ENCODE results near the gene NNAT. TPM values are rescaled to one million over a fixed set of nuclear protein-coding genes. Genes with fewer than 3 reads are reported as not detected.
"Not testable (repeated sequence)": the region's sequence is repeated elsewhere in the genome, so short reads cannot be mapped to it uniquely, and the experiment has no call there.

NNAT gene, protein sequence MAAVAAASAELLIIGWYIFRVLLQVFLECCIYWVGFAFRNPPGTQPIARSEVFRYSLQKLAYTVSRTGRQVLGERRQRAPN
- polyA plus RNA-seq (2013, experiment 1 of 2): 93.2 TPM
- 98.6 TPM for polyA plus RNA-seq (2013, experiment 2 of 2)

DNA sequence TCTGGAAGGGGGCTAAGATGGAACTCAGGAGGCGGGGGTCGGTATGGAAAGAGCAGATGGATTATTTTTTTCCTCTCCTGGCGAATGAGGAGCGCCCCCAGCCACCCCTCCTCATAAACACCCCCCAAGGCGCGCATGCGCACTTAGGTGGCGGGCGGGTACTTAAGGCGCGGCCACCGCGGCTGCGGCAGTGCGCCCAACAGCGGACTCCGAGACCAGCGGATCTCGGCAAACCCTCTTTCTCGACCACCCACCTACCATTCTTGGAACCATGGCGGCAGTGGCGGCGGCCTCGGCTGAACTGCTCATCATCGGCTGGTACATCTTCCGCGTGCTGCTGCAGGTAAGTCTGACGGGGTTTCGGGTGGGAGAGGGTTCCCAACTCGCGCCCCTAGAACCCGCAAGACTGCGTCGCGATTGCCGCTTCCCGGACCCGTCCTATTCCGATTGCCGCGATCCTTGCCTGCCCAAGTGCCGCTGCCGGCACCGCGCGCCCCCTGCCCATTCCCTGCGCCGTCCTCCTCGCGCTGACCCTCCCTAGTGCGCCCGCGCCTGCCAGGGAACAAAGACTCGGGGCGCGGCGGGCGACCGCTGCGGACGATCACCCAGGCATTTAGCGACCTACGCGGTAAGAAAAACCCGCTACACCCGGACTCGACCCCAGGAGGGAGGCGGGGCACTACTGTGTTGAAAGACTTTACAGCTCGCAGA, at the start of gene NNAT:
Gene NNAT (plus strand): TSS at position 190 of the 711 bp plus-strand sequence. CDS start 82 bp downstream, at position 272.
- Histone ChIP-seq H3K27me3 (ENCODE audit: insufficient read depth, low read length) (no peaks in the 10 kb centered on the region), H3K36me3 (ENCODE audit: insufficient read depth, low read length) (peaks cover 14% of the 10 kb centered on the region), H3K27ac (ENCODE audit: low read depth, low read length) (peak within 1 kb of the TSS; percentile 47; the same call in 1 of the 2 replicates), H3K4me1 (ENCODE audit: insufficient read depth, low read length) (peaks cover 49% of the 10 kb centered on the region), H3K4me3 (ENCODE audit: low read length) (peak within 1 kb of the TSS; percentile 57), H3K9me3 (ENCODE audit: insufficient read depth, low read depth, low read length) (no peaks in the 10 kb centered on the region), H3K9ac (ENCODE audit: low read depth, low read length) (peak within 1 kb of the TSS; percentile 68)
- 85% methylated on average over 69 of the region's 69 CpGs for WGBS

DNA sequence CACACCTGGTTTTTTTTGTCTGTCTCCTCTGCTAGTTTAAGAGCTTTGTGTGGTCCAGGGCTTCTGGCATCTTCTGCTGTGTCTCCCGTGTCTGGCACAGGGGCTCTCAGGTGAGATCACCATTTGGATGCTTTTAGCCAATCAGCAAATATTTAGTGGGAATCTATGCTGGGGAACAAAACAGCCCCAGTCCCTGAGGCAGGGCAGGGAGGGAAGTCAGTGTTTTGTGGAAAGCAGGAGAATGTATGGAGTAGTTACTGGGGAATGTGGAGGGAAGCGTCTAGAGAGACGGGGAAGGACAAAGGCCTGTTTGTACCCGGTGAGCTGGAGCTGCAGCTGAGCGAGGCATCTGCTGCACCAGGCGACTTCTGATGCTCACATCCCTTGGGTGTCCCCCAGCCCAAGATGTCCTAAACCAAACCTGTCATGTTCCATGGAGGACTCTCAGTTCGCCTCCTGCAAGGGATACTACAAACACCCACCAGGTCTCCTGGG, 49.3 kb upstream of the NNAT start:
- no peaks in the 10 kb centered on the region; the same call in 1 of the 2 replicates for H3K4me1 ChIP-seq (ENCODE audit: insufficient read depth, low read length)
- H3K9me3 ChIP-seq (ENCODE audit: insufficient read depth, low read depth, low read length): no peaks in the 10 kb centered on the region
- no peaks in the 10 kb centered on the region for H3K36me3 ChIP-seq (ENCODE audit: insufficient read depth, low read length)
- no peak overlapping the region for H3K27ac ChIP-seq (ENCODE audit: low read depth, low read length)
- WGBS: 85% methylated on average over 7 of the region's 7 CpGs
- no peaks in the 10 kb centered on the region for H3K27me3 ChIP-seq (ENCODE audit: insufficient read depth, low read length)
- H3K4me3 ChIP-seq (ENCODE audit: low read length): no peak overlapping the region
- no peak overlapping the region for H3K9ac ChIP-seq (ENCODE audit: low read depth, low read length)

DNA sequence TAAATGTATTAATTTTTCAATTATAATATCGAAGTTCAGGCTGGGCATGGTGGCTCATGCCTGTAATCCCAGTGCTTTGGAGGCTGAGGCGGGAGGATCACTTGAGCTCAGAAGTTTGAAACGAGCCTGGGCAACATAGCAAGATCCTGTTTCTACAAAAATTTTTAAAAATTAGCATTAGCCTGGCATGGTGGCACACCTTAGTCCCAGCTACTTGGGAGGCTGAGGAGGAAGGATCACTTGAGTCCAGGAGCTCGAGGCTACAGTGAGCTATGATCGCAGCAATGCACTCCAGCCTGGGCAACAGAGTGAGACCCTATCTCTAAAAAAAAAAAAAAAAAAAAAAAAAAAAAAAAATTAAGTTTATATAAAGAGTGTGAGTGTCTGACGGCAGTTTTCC, 48.6 kb upstream of the NNAT start:
- 92% methylated on average over 5 of the region's 6 CpGs for WGBS
- H3K4me3 ChIP-seq (ENCODE audit: low read length); H3K9me3 ChIP-seq (ENCODE audit: insufficient read depth, low read depth, low read length); H3K4me1 ChIP-seq (ENCODE audit: insufficient read depth, low read length); H3K36me3 ChIP-seq (ENCODE audit: insufficient read depth, low read length); H3K27ac ChIP-seq (ENCODE audit: low read depth, low read length); H3K9ac ChIP-seq (ENCODE audit: low read depth, low read length); H3K27me3 ChIP-seq (ENCODE audit: insufficient read depth, low read length): not testable (repeated sequence)

DNA sequence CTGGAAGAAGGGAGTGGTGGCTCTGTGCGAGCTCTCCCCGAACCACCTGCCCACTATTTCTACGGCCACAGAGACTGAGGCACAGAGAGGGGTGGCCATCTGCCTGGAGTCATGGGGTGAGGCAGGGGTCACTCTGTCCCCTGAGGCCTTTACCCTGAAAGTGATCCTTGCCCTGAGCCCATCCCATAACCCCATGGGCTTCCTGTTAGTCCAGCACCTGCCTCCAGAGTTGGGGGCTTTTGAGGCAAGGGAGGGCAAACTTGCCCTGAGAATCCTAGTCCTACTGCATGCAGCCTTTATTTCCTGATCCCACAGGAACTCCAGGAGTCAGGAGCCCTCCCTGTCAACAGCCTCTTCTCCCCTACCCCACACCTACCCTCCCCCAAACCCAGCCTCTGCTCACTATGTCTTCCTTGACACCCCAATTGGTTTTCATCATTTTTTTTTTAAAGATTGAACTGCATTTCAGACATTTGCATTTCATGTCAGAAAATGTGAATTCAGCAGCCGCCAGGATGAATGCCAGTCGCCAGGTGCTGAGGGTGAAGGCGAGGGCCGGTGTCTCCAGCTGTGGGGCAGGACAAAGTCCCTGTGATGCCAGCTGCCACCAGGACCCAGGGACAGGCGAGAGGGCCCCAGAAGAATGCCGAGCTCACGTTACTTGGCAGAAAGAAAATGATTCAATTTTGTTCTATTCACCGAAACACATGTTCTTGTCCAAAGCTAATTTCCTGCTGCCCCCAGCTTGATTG, 47.6 kb upstream of the NNAT start:
- H3K9ac ChIP-seq (ENCODE audit: low read depth, low read length): no peak overlapping the region
- H3K9me3 ChIP-seq (ENCODE audit: insufficient read depth, low read depth, low read length): no peaks in the 10 kb centered on the region
- no peak overlapping the region for H3K4me3 ChIP-seq (ENCODE audit: low read length)
- H3K36me3 ChIP-seq (ENCODE audit: insufficient read depth, low read length): no peaks in the 10 kb centered on the region
- H3K27ac ChIP-seq (ENCODE audit: low read depth, low read length): no peak overlapping the region
- no peaks in the 10 kb centered on the region for H3K27me3 ChIP-seq (ENCODE audit: insufficient read depth, low read length)
- WGBS: 94% methylated on average over 11 of the region's 11 CpGs
- H3K4me1 ChIP-seq (ENCODE audit: insufficient read depth, low read length): no peaks in the 10 kb centered on the region; the same call in 1 of the 2 replicates

DNA sequence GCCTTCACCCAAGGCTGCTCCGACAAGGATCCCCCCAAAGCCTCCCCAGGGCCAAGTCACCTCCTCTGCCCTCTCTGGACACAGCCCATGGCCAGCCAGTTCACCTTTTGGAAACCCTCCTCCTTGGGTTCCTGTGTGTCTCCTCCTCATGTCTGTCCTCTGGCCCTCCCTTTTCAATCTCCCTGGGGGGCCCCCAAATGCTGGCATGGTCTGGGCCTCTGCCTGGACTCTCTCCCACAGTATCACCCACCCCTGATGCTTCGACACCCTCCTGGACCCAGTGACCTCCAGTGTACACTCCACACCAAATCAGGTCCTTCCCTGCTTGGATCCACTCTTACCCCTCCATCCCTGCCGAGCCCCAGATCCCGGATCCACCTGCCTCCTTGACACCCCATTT, 46.7 kb upstream of the NNAT start:
- Histone ChIP-seq H3K4me1 (ENCODE audit: insufficient read depth, low read length) (no peaks in the 10 kb centered on the region; the same call in 1 of the 2 replicates), H3K27ac (ENCODE audit: low read depth, low read length) (no peak overlapping the region), H3K36me3 (ENCODE audit: insufficient read depth, low read length) (no peaks in the 10 kb centered on the region), H3K9me3 (ENCODE audit: insufficient read depth, low read depth, low read length) (no peaks in the 10 kb centered on the region), H3K27me3 (ENCODE audit: insufficient read depth, low read length) (no peaks in the 10 kb centered on the region), H3K9ac (ENCODE audit: low read depth, low read length) (no peak overlapping the region), H3K4me3 (ENCODE audit: low read length) (no peak overlapping the region)
- WGBS: 90% methylated on average over 4 of the region's 4 CpGs

DNA sequence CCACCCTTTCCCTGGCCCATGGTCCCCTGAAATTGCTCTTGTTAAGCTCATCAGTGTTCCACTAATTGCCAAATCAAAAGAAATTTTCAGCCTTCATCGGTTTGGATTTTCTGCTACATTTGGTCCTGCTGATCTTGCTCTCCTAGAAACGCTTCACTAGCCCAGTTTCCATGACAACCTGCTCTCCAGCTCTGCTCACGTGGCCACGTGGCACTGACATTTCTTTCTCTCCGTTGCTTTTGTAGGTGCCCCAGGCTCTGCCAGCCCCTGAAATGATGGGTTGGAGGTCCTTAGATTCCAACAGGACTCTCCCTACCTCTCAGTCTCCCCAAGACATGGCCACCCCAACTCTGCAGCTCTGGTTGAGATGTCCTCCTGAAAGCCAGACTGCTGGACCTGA, 45.8 kb upstream of the NNAT start:
- H3K4me3 ChIP-seq (ENCODE audit: low read length): no peak overlapping the region
- H3K27ac ChIP-seq (ENCODE audit: low read depth, low read length): no peak overlapping the region
- H3K4me1 ChIP-seq (ENCODE audit: insufficient read depth, low read length): no peaks in the 10 kb centered on the region; the same call in 1 of the 2 replicates
- H3K9me3 ChIP-seq (ENCODE audit: insufficient read depth, low read depth, low read length): no peaks in the 10 kb centered on the region
- no peaks in the 10 kb centered on the region for H3K27me3 ChIP-seq (ENCODE audit: insufficient read depth, low read length)
- 87% methylated on average over 5 of the region's 5 CpGs for WGBS
- H3K36me3 ChIP-seq (ENCODE audit: insufficient read depth, low read length): no peaks in the 10 kb centered on the region
- H3K9ac ChIP-seq (ENCODE audit: low read depth, low read length): no peak overlapping the region

DNA sequence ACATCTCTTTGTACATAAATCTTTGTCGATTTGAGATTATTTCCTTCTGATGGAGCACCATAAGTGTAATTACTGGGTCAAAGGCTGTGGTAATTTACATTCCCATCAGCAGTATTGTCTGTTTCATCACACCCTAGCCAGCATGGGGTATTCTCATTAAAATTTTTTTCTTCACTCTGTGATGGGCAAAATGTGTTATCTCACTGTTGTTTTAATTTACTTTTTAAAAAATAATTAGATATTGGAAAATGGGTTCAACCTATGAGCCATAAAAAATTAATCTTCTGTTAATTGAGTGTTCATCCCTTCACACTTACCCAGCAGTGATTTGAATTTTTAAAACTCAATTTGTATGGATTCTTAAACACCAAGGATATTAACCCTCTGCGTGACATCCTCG, 44.0 kb upstream of the NNAT start:
- Histone ChIP-seq H3K27me3 (ENCODE audit: insufficient read depth, low read length) (no peaks in the 10 kb centered on the region), H3K4me3 (ENCODE audit: low read length) (no peak overlapping the region), H3K9ac (ENCODE audit: low read depth, low read length) (no peak overlapping the region), H3K9me3 (ENCODE audit: insufficient read depth, low read depth, low read length) (peaks cover 7% of the 10 kb centered on the region), H3K36me3 (ENCODE audit: insufficient read depth, low read length) (no peaks in the 10 kb centered on the region), H3K4me1 (ENCODE audit: insufficient read depth, low read length) (no peaks in the 10 kb centered on the region), H3K27ac (ENCODE audit: low read depth, low read length) (no peak overlapping the region)
- 80% methylated on average over 3 of the region's 3 CpGs for WGBS

DNA sequence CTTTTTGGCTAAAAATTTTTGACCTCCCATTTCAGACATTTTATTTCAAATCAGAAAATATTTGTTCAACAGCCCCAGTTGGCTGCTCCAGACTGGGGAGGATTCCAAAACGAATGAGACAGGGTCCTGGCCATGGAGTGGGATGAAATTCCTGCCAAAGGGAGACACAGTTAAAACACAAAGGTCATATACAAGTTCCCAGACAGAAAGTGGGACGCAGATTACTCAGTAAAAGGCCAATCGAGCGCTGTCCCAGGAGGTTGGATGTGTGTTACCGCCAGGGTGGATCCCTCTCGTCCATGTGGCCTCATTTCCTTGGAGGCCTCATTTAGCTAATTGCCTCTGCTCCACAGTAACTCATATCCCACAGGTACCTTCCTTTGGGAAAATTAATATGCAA, 41.8 kb upstream of the NNAT start:
- Histone ChIP-seq H3K4me3 (ENCODE audit: low read length) (no peak overlapping the region), H3K4me1 (ENCODE audit: insufficient read depth, low read length) (no peaks in the 10 kb centered on the region), H3K36me3 (ENCODE audit: insufficient read depth, low read length) (no peaks in the 10 kb centered on the region), H3K9ac (ENCODE audit: low read depth, low read length) (no peak overlapping the region), H3K27me3 (ENCODE audit: insufficient read depth, low read length) (no peaks in the 10 kb centered on the region), H3K9me3 (ENCODE audit: insufficient read depth, low read depth, low read length) (peaks cover 14% of the 10 kb centered on the region), H3K27ac (ENCODE audit: low read depth, low read length) (no peak overlapping the region)
- 92% methylated on average over 6 of the region's 6 CpGs for WGBS

DNA sequence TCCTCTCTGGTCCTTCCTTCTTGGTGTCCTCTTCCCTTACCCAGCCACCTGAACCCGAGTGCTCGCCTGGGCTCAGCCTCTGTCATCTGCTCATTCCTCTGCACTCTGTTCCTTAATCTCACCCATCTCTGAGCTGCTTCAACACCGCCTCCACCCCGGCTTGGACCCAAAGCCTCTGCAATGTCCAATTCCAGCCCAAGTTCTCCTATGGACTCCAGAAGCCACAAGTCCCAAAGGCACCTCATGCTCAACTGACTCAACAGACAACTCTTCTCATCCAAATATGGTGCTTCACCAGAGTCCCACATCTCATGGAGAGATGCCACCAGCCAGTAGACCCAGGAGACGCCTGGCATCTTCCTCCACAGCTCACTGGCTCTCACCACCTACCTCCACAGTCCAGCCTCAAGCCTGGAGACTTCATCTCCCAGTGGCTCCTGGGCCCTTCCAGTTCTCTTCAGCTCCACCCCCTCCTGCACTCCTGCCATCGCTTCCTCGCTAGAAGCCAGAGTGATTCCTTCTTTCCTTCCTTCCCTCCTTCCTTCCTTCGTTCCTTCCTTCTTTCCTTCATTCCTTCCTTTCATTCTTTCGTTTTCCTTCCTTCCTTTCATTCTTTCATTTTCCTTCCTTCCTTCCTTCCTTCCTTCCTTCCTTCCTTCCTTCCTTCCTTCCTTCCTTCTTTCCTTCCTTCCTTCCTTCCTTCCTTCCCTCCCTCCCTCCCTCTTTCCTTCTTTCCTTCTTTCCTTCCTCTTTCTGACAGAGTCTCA, 40.9 kb upstream of the NNAT start:
- H3K9ac ChIP-seq (ENCODE audit: low read depth, low read length): no peak overlapping the region
- no peak overlapping the region for H3K27ac ChIP-seq (ENCODE audit: low read depth, low read length)
- H3K4me1 ChIP-seq (ENCODE audit: insufficient read depth, low read length): no peaks in the 10 kb centered on the region
- WGBS: 96% methylated on average over 9 of the region's 9 CpGs
- no peaks in the 10 kb centered on the region for H3K36me3 ChIP-seq (ENCODE audit: insufficient read depth, low read length)
- H3K27me3 ChIP-seq (ENCODE audit: insufficient read depth, low read length): no peaks in the 10 kb centered on the region
- H3K4me3 ChIP-seq (ENCODE audit: low read length): no peak overlapping the region
- peaks cover 14% of the 10 kb centered on the region for H3K9me3 ChIP-seq (ENCODE audit: insufficient read depth, low read depth, low read length)

DNA sequence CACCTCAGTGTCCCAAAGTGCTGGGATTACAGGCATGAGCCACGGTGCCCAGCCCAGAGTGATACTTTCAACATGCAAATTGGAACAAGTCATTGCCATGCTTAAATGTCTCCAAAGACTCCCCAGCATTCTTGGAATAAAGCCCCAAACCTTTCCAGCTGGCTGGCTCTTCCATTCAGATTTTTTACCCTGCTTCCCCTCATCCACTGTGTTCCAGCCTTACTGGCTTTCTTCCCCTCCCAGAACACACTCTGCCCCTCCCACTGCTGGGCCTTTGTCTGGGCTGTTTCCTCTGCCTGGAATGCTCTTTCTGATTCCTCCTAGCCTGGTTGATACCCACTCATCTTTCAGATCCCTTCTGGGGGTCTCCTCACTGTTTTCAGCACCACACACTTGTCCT, 40.1 kb upstream of the NNAT start:
- WGBS: 86% methylated on average over 1 of the region's 1 CpG
- Histone ChIP-seq H3K27ac (ENCODE audit: low read depth, low read length) (no peak overlapping the region), H3K9ac (ENCODE audit: low read depth, low read length) (no peak overlapping the region), H3K4me1 (ENCODE audit: insufficient read depth, low read length) (no peaks in the 10 kb centered on the region), H3K9me3 (ENCODE audit: insufficient read depth, low read depth, low read length) (peaks cover 14% of the 10 kb centered on the region), H3K36me3 (ENCODE audit: insufficient read depth, low read length) (no peaks in the 10 kb centered on the region), H3K4me3 (ENCODE audit: low read length) (no peak overlapping the region), H3K27me3 (ENCODE audit: insufficient read depth, low read length) (no peaks in the 10 kb centered on the region)

DNA sequence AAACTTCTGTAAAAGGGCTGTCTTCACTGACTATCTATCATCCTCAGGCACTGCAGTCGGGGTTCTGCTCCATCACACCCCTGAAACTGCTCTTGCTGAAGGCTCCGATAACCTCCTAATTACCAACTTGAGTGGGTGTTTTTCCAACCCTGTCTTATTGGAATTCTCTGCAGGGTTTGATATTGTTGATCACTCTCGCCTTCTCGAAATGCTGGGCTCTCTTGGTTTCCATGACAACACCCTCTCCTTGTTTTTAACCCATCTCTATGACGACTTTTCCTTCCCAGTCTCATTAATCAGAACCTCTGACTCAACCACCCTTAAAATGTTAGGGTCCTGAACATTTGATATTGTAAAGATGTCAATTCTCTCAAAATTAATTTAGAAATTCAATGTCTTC, 39.4 kb upstream of the NNAT start:
- Histone ChIP-seq H3K4me1 (ENCODE audit: insufficient read depth, low read length) (peaks cover 3% of the 10 kb centered on the region; the same call in 1 of the 2 replicates), H3K9me3 (ENCODE audit: insufficient read depth, low read depth, low read length) (peaks cover 14% of the 10 kb centered on the region), H3K4me3 (ENCODE audit: low read length) (no peak overlapping the region), H3K36me3 (ENCODE audit: insufficient read depth, low read length) (no peaks in the 10 kb centered on the region), H3K27me3 (ENCODE audit: insufficient read depth, low read length) (no peaks in the 10 kb centered on the region), H3K9ac (ENCODE audit: low read depth, low read length) (no peak overlapping the region), H3K27ac (ENCODE audit: low read depth, low read length) (no peak overlapping the region)
- WGBS: 90% methylated on average over 5 of the region's 5 CpGs

Measured in HUES64 (cell line).